GM19467 (cell line): ENCODE data around the gene ZNF764.
"Not testable (repeated sequence)": the region's sequence is repeated elsewhere in the genome, so short reads cannot be mapped to it uniquely, and the experiment has no call there.

Source experiments
- ATAC-seq: cut with Tn5 transposase; IDR thresholded peaks from one replicate; pipeline ENCODE4 v1.9.1; 2021; ENCODE audit warnings: mild to moderate bottlenecking, moderate library complexity; ENCODE audit not compliant: unreplicated experiment

The ZNF764 gene

DNA sequence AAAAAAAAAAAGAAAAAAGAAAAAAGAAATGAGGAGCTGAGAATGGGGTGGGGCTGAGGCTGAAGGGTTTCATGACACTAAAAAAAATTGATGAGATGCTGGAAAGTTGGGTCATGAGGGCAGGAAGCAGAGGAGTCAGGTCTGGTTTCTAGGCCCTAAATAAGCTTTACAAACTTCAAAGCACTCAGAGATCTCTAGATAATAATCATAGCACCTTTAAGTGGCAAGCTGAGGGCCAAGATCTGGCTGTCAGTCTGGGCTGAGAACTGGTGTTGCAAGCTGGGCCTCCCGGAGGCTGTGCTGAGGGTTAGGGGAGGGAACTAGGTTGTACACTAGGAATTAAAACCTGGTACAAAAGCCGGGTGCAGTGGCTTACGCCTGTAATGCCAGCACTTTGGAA lies 6.4 kb downstream of the ZNF764 start:
- ATAC-seq = no peak

DNA sequence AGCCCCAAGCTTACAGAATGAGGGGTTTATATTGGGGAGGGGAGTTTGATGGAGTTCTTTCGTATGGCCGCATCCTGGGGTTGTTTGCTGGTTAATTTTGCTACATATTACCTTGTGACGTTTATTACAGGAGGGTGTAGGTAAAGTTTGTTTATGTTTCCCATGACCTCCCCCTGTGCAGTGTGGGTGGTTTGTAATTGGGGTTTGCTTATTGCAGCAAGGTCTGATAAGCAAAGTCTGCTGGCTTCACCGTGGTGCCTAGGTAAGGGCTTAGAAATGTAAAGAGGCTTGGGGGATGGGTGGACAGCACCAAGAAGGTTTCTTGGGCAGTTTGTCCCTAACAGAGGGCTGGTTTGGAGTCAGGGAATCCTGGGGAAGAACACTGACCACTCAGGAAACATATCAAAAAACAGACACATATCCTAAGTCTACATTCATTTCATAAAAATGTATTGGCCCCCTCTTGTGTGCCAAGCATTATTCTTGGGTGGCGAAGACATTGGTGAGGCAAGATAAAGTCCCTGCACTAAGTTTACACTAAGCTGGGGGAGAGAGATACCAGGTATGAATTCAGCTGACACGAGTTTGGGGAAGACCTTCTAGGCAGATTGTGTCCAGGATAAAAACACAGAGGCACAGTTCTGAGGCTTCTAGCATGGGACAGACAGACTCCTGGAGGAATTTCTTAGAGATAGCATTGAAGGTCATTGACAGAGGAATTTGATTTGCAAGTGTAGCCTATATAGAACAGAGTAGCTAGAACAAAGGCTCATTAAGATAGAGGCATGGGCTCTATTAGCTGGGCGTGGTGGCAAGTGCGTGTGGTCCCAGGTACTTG lies 9.5 kb downstream of the ZNF764 start:
- ATAC-seq = no peak

DNA sequence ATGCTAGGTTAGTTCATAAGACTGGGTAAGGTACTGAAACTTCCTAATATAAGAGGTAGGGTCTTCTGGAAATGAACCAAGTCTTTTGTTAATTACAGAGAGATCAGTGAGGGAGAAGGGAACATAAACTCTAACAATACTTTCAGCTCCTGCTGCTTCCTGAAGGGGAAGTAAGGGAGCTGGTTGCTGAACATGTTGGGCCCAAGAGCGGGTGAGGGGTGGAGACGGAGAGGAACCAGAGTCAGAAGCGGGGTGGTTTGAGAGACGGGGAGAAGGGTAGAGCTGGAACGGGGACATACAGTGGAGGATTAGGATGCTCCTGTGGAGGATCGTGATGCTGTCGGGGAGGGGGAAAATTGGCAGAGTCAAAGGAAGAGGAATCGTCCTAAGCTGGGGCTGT lies 12.1 kb downstream of the ZNF764 start:
- ATAC-seq = no peak

DNA sequence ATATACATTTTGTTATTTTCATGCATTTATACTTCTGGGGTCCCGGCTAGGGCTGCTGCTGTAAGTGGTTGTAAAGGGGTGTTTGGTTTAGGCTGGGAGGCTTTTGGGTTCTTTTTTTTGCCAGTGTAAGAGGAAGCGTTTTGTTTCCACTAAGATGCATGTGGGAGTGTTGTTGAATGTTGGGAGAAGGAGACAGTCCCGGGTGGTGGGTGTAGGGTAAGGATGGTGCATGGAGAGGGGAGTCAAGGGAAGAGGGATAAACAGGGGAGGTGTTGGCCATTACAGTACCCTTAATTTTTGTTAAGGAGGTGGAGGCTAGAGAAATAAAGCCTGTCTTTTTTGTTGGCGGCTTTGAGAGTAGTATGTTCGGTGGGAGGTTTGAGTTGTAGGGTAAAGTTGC lies 15.1 kb downstream of the ZNF764 start:
- no peak for ATAC-seq

DNA sequence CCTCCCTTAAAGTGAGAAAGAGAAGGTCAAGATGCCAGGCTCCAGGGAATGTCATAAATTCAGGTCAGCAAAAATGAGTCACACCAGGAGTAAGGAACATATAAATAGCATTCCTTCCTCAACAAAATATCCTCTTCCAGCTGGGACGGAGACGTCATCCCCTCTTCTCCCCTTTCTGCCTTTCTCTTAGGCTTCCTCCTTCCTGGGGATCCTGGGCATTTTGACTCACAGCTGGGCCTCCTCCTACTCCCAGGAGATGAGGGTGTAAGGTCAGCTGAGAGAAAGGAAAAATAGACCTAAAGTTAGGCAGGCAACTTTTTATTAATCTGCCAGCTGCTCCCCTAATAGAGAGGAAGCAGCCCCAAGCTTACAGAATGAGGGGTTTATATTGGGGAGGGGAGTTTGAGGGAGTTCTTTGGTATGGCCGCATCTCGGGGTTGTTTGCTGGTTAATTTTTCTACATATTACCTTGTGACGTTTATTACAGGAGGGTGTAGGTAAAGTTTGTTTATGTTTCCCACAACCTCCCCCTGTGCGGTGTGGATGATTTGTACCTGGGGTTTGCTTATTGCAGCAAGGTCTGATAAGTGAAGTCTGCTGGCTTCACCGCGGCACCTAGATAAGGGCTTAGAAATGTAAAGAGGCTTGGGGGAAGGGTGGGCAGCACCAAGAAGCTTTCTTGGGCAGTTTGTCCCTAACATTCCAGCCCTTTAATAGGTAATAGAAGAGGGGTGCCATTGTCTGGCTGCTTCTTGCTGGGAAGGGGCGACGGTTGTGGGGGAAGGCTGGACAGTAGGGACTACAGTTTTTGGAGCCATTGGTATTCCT lies 16.5 kb downstream of the ZNF764 start:
- ATAC-seq = no peak

DNA sequence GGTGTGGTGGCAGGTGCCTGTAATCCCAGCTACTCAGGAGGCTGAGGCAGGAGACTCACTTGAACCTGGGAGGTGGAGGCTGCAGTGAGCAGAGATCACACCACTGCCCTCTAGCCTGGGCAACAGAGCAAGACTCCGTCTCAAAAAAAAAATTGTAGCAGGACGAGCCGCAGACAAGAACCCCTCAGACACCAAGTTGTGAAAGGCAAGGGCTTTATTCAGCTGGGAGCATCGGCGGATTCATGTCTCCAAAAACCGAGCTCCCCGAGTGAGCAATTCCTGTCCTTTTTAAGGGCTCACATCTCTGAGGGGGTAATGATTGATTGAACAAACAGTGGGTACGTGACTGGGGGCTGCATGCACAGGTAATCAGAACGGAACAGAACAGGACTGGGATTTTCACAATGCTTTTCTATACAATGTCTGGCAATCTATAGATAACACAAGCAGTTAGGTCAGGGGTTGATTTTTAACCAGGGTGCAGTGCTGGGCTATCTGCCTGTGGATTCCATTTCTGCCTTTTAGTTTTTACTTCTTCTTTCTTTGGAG lies 17.2 kb downstream of the ZNF764 start:
- not testable (repeated sequence) for ATAC-seq

DNA sequence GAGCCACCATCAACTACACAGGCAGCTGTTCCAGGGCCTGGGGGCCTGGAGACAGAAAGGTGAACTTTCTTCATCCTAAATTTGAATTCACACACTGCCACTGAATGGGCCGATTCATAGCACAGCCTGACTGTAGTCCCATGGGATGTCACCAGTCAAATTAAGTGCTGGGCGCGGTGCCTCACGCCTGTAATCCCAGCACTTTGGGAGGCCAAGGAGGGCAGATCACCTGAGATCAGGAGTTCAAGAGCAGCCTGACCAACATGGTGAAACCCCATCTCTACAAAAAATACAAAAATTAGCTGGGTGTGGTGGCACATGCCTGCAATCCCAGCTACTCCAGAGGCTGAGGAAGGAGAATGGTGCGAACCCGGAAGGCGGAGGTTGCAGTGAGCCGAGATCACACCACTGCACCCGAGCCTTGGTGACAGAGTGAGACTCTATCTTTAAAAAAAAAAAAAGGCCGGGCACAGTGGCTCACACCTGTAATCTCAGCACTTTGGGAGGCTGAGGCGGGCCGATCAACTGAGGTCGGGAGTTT lies 18.1 kb downstream of the ZNF764 start:
- not testable (repeated sequence) for ATAC-seq

DNA sequence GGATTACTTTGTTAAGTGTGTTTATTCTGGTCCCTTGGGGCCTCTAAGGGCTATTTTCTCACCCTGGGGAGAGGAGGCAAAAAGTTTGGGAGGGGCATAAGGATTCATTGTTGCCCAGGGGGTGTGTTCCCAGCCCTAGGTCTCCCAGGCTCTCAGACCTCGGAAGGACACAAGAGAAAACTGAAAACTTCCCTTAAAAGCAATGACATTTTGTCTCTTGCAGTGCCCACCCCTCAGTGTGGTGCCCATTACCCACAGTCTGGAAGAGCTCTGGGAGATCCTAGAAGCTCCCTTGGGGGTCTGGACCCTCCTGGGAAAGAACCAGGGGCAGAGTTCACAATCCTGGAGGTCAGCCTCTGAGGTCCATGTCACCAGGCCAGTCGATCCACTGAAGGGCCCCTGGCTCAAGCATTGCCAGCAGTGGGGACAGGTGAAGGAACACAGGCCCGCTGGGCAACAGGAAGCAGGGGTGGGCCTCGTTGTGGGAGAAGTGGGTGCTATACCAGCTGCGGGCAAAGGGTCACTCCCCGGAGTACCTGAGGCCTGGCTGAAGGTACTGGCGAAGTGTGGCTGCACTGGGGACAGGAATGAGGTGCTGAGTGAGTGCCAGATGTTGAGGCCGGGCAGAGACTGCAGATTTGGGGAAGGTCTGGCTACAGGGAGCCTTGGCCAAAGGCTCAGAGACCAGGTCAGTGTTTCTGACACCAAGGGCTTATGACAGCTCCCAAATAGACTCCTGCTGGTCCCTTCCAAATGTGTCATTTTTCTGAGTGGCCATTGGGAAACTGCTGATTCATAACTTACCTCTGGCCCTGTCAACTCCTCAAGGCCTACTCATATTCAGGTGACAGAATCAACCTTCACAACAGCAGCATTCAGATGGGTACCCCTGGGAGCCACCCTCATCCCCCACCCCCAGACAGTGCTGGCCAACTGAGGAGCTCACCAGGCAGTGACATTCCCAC lies 18.9 kb downstream of the ZNF764 start:
- ATAC-seq = no peak

DNA sequence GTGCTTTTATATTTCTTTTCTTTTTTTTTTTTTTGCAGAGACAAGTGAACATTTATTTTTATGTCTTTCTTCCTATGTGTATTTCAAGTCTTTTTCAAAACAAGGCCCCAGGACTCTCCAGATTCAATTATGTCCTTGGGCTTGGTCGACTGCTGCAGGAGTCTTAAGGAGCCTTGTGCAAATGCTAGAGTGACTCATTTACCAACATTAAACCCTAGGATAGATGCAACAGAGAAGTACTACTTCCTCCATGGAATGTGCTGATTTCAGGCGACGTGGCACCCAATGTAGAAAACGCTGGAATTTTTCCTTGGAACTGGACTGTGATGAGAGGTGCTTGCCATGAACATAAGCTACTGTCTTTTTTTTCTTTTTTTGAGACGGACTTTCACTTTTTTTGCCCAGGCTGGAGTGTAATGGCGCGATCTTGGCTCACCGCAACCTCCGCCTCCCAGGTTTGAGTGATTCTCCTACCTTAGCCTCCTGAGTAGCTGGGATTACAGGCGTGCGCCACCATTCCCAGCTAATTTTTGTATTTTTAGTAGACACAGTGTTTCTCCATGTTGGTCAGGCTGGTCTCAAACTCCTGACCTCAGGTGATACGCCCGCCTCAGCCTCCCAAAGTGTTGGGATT lies 21.7 kb downstream of the ZNF764 start:
- ATAC-seq = not testable (repeated sequence)

DNA sequence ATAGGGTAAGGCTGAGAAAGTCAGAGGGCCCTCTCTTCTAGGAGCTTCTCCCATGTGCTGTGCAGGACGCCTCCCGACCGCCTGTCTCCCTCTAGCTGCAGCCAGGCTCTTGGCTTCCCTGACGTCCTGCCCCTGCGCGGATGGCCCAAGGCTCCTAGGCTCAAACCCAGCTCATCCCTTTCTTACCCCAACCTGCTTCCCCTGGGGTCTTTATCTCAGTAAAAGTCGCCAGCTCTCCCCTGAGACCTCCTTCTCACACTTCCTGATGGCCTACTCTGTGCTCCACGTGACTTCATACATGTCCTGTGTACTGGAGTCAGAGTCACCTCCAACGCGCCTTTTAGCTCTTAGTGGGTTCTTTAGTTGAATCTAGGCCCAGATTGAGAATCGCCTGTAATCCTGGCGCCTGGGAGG lies 22.4 kb downstream of the ZNF764 start:
- peak; percentile 40 for ATAC-seq

DNA sequence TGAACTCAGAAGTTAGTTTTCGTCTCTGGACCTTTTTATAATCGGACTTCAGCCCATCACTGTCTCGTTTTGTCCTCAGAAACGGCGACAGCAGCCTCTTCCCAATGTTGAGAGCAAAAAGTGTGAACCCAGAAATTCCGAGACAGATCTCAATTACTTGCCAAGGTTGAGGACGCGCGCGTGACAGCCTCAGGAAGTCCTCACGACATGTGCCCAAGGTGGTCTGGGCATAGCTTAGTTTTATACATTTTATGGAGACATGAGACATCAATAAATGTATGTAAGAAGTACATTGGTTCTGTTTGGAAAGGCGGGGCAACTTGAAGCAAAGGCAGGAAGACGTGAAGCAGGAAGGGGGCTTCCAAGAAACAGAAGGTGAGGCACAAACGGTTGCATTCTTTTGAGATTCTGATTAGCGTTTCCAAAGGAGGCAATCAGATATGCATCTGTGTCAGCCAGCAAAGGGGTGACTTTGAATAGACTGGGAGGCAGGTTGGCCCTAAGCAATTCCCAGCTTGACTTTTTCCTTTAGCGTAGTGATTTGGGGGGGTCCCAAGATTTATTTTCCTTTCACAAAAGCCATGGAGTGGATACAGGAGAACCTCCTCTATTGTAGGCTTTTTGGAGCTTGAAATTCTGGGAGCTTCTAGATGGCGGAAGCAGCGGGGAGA lies 22.9 kb downstream of the ZNF764 start:
- peak; percentile 13 for ATAC-seq

DNA sequence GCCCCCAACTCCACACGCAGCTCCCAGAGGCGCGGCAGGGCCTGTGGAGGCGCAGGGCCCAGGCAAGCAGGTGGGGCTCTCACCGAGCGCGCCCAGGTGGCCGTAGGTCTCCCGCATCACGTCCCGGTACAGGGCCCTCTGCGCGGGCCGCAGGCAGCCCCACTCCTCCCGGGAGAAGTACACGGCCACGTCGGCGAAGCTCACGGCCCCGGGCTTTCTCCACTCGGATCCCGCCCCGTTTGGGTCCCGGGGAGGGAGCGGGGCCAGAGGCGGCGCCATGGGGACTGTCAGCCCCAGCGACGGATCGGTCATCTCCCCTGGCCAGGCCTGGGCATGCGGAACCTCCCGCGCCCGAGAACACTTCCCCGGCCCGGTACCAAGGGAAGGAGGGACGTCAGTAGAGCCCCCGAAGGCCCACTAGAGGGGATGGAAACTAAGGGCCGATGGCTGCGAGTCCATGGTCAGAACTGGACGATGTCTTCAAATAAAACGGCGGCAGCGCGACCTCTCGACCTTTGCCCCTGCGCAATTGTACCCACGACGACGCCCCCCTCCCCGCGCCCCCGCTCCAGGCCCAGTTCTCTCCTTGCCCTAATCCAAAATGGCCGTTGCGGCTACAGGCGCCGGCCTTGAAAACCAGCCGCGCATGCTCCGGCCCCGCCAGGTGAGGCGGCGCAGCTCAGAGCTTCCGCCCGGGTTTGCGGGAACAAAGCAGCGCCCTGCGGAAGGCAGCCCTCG lies 23.6 kb downstream of the ZNF764 start, which contains the start of gene ZNF747:
ZNF747 (minus strand) TSS at position 491 of the 738 bp plus-strand sequence; CDS start at position 312, 179 bp downstream.
- peak; percentile 51 for ATAC-seq

DNA sequence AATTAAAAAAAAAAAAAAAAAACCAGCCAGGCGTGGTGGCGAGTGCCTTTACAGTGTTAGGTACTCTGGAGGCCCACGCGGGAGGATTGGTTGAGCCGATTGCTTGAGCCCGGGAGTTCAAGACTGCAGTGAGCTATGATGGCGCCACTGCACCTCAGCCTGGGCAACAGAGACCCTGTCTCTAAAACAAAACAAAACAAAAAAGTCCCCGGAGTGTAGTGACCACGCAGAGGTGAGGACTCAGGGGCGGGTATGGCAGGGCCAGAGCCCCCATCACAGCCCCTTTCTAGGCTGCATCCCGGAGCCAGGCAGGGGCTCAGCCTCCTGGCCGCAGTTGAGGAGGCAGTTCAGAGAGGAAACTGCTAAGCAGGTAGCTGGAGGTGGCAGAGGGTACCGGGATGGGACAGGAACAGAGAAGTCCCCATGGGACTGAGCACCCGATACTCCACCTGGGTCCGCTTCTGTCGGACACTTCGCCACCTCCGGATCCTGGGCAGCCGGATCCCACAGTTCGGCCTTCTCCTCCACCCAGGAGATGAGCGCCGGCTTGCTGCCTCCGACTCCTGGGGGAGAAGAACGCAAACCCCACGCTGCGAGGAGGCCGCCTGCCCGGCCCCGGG lies 24.3 kb downstream of the ZNF764 start:
- ATAC-seq = peak; percentile 5

DNA sequence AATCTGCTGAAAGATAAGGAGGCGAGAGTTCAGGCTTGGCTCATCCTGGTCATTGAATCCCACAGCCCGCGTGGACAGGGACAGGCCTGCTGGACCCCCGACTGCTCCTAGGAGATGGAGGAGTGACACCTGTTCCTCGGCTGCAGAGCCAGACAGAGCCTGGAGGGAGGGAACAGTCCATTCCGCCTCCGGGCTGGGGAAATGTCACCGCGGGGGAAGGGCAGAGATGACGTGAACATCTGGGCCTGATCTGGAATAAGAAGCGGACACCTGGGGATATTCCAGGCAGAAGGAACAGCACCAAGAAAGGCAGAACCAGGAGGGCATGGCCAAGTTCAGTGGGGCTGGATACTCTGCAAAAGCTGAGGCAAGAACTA lies 25.0 kb downstream of the ZNF764 start:
- no peak for ATAC-seq

DNA sequence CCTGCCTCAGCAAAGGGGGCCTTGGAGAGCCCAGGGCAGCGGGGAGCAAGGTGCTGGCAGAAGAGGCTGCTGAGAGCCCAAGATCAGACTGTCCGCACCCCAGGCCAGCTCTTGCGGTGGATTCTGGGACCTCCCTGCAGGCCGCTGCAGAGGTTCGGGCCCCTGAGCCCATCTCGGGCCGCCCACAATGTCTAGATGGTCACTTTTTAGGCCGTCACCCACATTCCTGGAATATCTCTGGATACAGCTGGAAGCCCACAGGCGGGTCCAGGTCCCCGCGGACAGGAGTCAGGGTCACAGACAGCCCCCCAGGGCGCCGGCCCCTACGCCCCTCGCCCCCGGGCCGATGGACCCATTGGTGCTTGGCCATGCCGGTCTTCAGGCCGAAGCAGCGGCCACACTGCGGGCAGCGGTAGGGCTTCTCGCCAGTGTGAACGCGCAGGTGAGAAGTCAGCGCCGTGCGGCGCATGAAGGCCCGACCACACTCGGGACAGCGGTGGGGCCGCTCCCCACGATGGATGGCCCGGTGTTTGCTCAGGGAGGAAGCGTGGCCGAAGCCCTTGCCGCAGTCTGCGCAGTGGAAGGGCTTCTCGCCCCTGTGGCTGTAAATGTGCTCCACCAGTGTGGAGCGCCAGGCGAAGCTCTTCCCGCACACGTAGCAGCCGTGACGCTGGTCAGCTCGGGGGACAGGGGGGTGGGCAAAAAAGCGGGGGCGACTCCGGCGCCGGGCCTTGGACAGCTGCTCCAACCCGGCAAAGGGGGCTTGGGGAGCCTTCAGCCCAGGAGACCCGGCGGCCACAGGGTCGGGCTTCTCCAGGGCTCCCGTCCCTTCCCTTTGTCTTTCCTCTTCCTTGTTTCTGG lies 25.7 kb downstream of the ZNF764 start:
- no peak for ATAC-seq

DNA sequence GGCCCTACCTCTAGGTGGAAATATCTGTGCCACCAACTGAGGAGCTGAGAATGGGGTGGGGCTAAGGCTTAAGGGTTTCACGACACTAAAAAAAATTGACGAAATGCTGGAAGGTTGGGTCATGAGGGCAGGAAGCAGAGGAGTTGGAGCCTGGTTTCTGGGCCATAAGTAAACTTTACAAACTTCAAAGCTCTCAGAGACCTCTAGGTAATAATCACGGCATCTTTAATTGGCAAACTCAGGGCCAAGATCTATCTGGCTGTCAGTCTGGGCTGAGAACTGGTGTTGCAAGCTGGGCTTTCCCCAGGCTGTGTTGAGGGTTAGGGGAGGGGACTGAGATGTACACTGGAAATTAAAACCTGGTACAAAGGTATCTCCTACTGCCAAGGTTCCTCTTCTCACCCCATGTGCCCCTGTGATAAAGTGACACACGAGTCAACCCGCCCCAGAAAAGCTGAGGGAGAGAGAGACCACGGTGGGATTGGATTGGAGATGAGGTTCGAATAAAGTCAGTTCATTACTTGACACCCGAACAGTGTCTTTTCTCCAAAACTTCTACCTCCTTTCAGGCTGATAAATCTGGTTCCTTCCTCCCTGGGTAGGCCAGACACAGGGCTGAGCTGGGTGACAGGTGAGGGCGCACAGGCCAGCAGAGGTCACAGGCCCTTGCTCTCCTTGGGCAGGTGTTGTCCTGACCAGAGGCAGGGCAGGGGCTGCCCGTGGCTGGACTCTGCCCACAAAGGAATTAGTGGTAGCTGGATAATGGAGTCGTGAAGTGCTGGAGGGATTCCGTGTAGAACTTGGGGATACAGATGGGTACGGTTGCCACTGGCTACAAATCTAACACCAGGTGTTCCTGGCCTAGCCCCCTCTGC lies 27.8 kb downstream of the ZNF764 start:
- no peak for ATAC-seq
